GM12878 (cell line): ENCODE results near the gene IFIT3.

Experiments
- EP300 ChIP-seq, 2 experiments: fragments of 150-350 bp in 1 of 2; IDR thresholded peaks; 2 replicates each; pipeline ENCODE4 v1.6.1; 2011 to 2012; ENCODE audit warnings: low read depth in 2 of 2, low read length in 2 of 2, borderline replicate concordance in 1 of 2, improper control_type of control experiment in 1 of 2, inconsistent platforms in 1 of 2; ENCODE audit not compliant: control insufficient read depth in 1 of 2
- FOXM1 ChIP-seq: IDR thresholded peaks from 2 replicates; pipeline ENCODE4 v1.6.1; 2012; ENCODE audit warnings: low read depth, mild to moderate bottlenecking, inconsistent platforms, low read length, moderate library complexity
- MYC ChIP-seq: IDR thresholded peaks from 2 replicates; pipeline ENCODE4 v1.6.1; 2011; ENCODE audit warnings: mild to moderate bottlenecking, low read length, moderate library complexity, inconsistent platforms; ENCODE audit not compliant: insufficient read depth, insufficient replicate concordance, insufficient read length, severe bottlenecking
- NBN ChIP-seq: fragments of 450-650 bp; IDR thresholded peaks from 2 replicates; pipeline ENCODE4 v1.6.1; 2016
- RAD21 ChIP-seq: IDR thresholded peaks from 2 replicates; pipeline ENCODE4 v1.6.1; 2011; ENCODE audit warnings: mild to moderate bottlenecking, low read depth, low read length, moderate library complexity; ENCODE audit not compliant: insufficient read depth
- TAF1 ChIP-seq: IDR thresholded peaks from 2 replicates; pipeline ENCODE4 v1.6.1; 2011; ENCODE audit warnings: mild to moderate bottlenecking, low read depth, low read length, borderline replicate concordance
- ZZZ3 ChIP-seq: IDR thresholded peaks from 2 replicates; pipeline ENCODE4 v1.6.1; 2011; ENCODE audit warnings: low read depth; ENCODE audit not compliant: control insufficient read depth, insufficient read length
- TF ChIP-seq, protein P1 (sequence below): fragments of 450-650 bp; IDR thresholded peaks from 2 replicates; pipeline ENCODE4 v1.6.1; 2017; ENCODE audit warnings: mild to moderate bottlenecking
- TF ChIP-seq, protein P2 (sequence below): IDR thresholded peaks from 2 replicates; pipeline ENCODE4 v1.6.1; 2012; ENCODE audit warnings: low read depth, low read length, improper control_type of control experiment

DNA sequence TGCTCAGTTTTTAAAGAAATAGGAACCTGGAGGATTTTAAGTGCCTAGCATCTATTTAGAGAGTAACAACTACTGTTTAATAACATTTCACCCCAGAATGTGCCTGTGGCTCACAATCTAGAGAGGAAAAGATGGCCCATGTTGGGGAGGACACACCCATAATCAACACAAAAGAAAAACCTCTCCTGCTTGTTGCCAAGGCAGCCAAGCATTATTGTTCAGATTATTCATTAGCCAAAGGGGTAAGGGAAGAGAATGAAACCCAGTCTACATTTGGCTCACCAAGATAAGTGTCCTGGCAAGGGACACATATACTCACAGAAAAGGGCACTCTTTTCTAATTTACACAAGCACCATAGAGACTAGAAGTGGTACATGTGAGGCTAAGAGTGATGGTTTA, 32.4 kb downstream of the IFIT3 start:
- TF ChIP-seq RAD21 (no peak), ZZZ3 (no peak), FOXM1 (no peak), EP300 (IDR thresholded peaks at IDR 0.05; ENCODE audit: borderline replicate concordance in 1 of 2, control insufficient read depth in 1 of 2, low read depth in 2 of 2, low read length in 2 of 2) (no peak), TAF1 (no peak), NBN (no peak), MYC (no peak)
- TF ChIP-seq, protein P1, sequence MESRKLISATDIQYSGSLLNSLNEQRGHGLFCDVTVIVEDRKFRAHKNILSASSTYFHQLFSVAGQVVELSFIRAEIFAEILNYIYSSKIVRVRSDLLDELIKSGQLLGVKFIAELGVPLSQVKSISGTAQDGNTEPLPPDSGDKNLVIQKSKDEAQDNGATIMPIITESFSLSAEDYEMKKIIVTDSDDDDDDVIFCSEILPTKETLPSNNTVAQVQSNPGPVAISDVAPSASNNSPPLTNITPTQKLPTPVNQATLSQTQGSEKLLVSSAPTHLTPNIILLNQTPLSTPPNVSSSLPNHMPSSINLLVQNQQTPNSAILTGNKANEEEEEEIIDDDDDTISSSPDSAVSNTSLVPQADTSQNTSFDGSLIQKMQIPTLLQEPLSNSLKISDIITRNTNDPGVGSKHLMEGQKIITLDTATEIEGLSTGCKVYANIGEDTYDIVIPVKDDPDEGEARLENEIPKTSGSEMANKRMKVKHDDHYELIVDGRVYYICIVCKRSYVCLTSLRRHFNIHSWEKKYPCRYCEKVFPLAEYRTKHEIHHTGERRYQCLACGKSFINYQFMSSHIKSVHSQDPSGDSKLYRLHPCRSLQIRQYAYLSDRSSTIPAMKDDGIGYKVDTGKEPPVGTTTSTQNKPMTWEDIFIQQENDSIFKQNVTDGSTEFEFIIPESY = no peak
- TF ChIP-seq, protein P2, sequence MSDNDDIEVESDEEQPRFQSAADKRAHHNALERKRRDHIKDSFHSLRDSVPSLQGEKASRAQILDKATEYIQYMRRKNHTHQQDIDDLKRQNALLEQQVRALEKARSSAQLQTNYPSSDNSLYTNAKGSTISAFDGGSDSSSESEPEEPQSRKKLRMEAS = no peak
